GM18873 (cell line): Measurements from ENCODE around the gene RPTOR.

ENCODE experiments used
- ATAC-seq: cut with Tn5 transposase; IDR thresholded peaks from one replicate; pipeline ENCODE4 v1.9.1; 2021; ENCODE audit warnings: mild to moderate bottlenecking, moderate library complexity, moderate number of reproducible peaks; ENCODE audit not compliant: unreplicated experiment, low FRiP score

RPTOR gene

GRCh38 chr17:80960797-80961452 is 416.3 kb downstream of the RPTOR start:
- ATAC-seq, result no peak

GRCh38 chr17:80961541-80962330 is 417.1 kb downstream of the RPTOR start:
- ATAC-seq, result no peak

GRCh38 chr17:80962356-80963329 is 418.0 kb downstream of the RPTOR start:
- ATAC-seq, result no peak

GRCh38 chr17:80963812-80964543 is 419.3 kb downstream of the RPTOR start:
- no peak for ATAC-seq

- no peak for ATAC-seq
These were observed 419.9 kb downstream of the RPTOR start for GRCh38 chr17:80964544-80964856.

- ATAC-seq, result no peak
These were observed 420.4 kb downstream of the RPTOR start for GRCh38 chr17:80964859-80965580.

- ATAC-seq, result no peak
These were observed 421.0 kb downstream of the RPTOR start for GRCh38 chr17:80965606-80966005.

- no peak for ATAC-seq
These were observed 422.8 kb downstream of the RPTOR start for GRCh38 chr17:80967404-80967872.

GRCh38 chr17:80968602-80969029 is 424.0 kb downstream of the RPTOR start:
- ATAC-seq, result no peak

GRCh38 chr17:80969030-80969673 is 424.5 kb downstream of the RPTOR start:
- no peak for ATAC-seq

- ATAC-seq, result no peak
These were observed 425.0 kb downstream of the RPTOR start for GRCh38 chr17:80969674-80970043.

GRCh38 chr17:80970044-80970761 is 425.6 kb downstream of the RPTOR start:
- ATAC-seq, result no peak

- ATAC-seq, result no peak
These were observed 426.4 kb downstream of the RPTOR start for GRCh38 chr17:80970762-80971703.

- no peak for ATAC-seq
These were observed 427.2 kb downstream of the RPTOR start for GRCh38 chr17:80971704-80972304.

- no peak for ATAC-seq
These were observed 432.1 kb downstream of the RPTOR start for GRCh38 chr17:80976701-80977100.

- no peak for ATAC-seq
These were observed 432.5 kb downstream of the RPTOR start for GRCh38 chr17:80977172-80977571.
